ENCODE results near the gene CGB3.

GRCh38 chr19:48985711-48986110 is 38.4 kb downstream of the CGB3 start:
- no peak for TF ChIP-seq CTCF (IDR thresholded peaks at IDR 0.05)
- TF ChIP-seq POLR2A (IDR thresholded peaks at IDR 0.05): no peak
- TF ChIP-seq EP300 (IDR thresholded peaks at IDR 0.05): no peak
